ENCODE measurements around the gene PLAGL2. TPM values are rescaled to one million over a fixed set of nuclear protein-coding genes. Genes with fewer than 3 reads are reported as not detected.

The PLAGL2 gene
- total and polyA plus RNA-seq, 2 of the 8 experiments (the other 6 are each of a cell fraction or from before 2014, with no cell fraction given): 20.6 to 25.4 TPM

DNA sequence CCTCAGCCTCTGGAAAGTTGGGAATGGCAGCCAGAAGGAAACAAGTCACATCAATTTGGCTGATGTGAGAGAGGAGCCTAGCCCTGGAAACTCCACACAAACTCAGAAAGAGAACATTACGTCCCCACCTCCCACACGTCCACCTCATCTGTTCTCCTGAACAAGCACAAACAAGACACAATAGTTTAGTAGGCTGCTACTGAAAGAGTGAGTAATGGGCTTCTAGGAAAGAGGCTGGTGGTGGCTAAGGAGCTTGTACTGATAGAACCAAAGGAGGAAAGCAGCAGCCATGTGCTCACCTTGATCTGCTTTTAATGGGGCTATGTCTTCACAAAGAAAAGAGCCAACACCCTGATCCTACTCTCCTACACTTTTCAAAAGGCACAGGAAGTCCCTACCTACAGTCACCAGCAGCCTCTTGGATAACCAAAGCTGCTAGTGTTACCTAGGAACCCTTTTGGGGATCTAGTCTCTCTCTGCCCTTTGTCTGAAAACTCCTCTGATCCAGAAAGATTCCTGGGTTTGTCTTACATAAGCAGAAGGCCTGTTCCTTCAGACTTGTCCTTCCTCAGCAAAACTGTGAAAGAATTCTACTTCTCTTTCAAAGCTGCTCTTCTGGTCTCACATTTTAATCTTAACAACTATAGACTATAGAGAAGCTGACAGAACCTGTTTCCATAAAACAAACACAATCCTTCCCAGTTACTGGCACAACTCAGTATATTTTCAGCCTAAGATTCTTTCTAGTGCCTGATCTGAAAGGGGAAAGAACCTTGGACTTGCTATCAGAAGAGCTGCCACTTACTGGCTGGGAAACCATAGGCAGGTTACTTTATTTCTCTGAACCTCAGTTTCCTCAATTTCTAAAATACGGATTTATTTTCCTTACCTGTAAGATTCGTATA, 3.1 kb downstream of the PLAGL2 start:
- POLR2A ChIA-PET (ENCODE audit: partially characterized antibody): interaction anchor here (0.9 to 8.7 kb wide), 5 partner anchors 12 to 20 kb away, joined by 3 to 77 read pairs (median 4); no protein-coding TSS in a partner anchor
- H3K4me3 ChIP-seq (ENCODE audit: extremely low read depth in 1 of 4, insufficient read depth in 2 of 4, low read depth in 3 of 4, low read length in 4 of 4): no peak overlapping the region
- WGBS, 2 experiments (ENCODE audit: extremely low coverage in 1 of 2, insufficient coverage in 1 of 2, insufficient read length in 1 of 2, insufficient replicate concordance in 2 of 2, low coverage in 1 of 2, low lambda C conversion rate in 2 of 2, missing lambda C conversion rate in 1 of 2): 86% methylated on average over 4 of the region's 4 CpGs; no CpG with 5 or more reads in 1 of the 2 experiments

More for the DNA sequence above, 3.1 kb downstream of the PLAGL2 start:
- H3K36me3 ChIP-seq (ENCODE audit: control insufficient read depth in 2 of 4, insufficient read depth in 4 of 4, low read length in 3 of 4): peaks cover 15 to 25% (median 21%) of the 10 kb centered on the region in 4 experiments
- H2AFZ ChIP-seq (ENCODE audit: low read length): no peak overlapping the region
- H3K9me3 ChIP-seq (ENCODE audit: insufficient read depth in 2 of 2, low read depth in 1 of 2, low read length in 1 of 2): no peaks in the 10 kb centered on the region
- H3K4me1 ChIP-seq (replicated peaks in 1 of 4; ENCODE audit: control insufficient read depth in 3 of 4, insufficient read depth in 4 of 4, low read length in 3 of 4): peaks cover 0 to 25% (median 20%) of the 10 kb centered on the region in 4 experiments; a peak in 5 of 7 replicates
- CTCF ChIA-PET (ENCODE audit: partially characterized antibody): interaction anchor here (0.6 to 0.7 kb wide), 2 partner anchors 13 to 25 kb away, joined by 3 to 4 read pairs; no protein-coding TSS in a partner anchor
- no peak overlapping the region for H4K5ac ChIP-seq (ENCODE audit: insufficient read length, low read depth, low read length)
- H3K27ac ChIP-seq (ENCODE audit: low read depth, low read length): no peak overlapping the region
- H2BK5ac ChIP-seq (ENCODE audit: low read depth, low read length): no peak overlapping the region
- peaks cover 6 to 22% of the 10 kb centered on the region in 2 experiments for H4K20me1 ChIP-seq (replicated peaks in 1 of 2; ENCODE audit: control insufficient read depth in 1 of 2, insufficient read depth in 2 of 2, low read length in 2 of 2)
- H3K4me2 ChIP-seq (ENCODE audit: insufficient read depth in 1 of 2, low read depth in 2 of 2, low read length in 2 of 2): peak overlapping the region in 1 of 2 experiments; percentile 83; a peak in 2 of 4 replicates
- peaks cover 18% of the 10 kb centered on the region for H3K79me1 ChIP-seq (ENCODE audit: low read depth, low read length)
- no peak overlapping the region for H2BK120ac ChIP-seq (replicated peaks; ENCODE audit: low read depth, low read length)
- no peak overlapping the region for H3K4ac ChIP-seq (replicated peaks; ENCODE audit: insufficient read length, low read depth, low read length)
- no peaks in the 10 kb centered on the region; a peak in 2 of 7 replicates for H3K27me3 ChIP-seq (replicated peaks in 1 of 4; ENCODE audit: control insufficient read depth in 3 of 4, extremely low read depth in 1 of 4, insufficient read depth in 3 of 4, low read length in 3 of 4)
- H3K79me2 ChIP-seq (ENCODE audit: control insufficient read depth in 1 of 2, insufficient read depth in 2 of 2, low read length in 2 of 2): peaks cover 19 to 87% of the 10 kb centered on the region in 2 experiments
- H2BK15ac ChIP-seq (ENCODE audit: low read length): no peak overlapping the region
- DNase-seq (ENCODE audit: low read depth in 1 of 2, low spot score in 2 of 2): no peak
- H2BK12ac ChIP-seq (ENCODE audit: low read depth, low read length): no peak overlapping the region
- H2AK5ac ChIP-seq (ENCODE audit: low read depth, low read length): no peak overlapping the region
- H4K91ac ChIP-seq (replicated peaks; ENCODE audit: insufficient read length, low read length): no peak overlapping the region
- peak overlapping the region in 3 of 4 experiments; percentile 10 to 82 (median 14); a peak in 3 of 7 replicates for H3K9ac ChIP-seq (replicated peaks in 1 of 4; ENCODE audit: extremely low read depth in 1 of 4, low read depth in 3 of 4, low read length in 3 of 4)
- TF ChIP-seq, protein P1, sequence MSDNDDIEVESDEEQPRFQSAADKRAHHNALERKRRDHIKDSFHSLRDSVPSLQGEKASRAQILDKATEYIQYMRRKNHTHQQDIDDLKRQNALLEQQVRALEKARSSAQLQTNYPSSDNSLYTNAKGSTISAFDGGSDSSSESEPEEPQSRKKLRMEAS (IDR thresholded peaks at IDR 0.05): no peak
- TF ChIP-seq RNF2 (IDR thresholded peaks at IDR 0.05; ENCODE audit: borderline replicate concordance, low read depth, low read length, missing control alignments, poor library complexity, severe bottlenecking): no peak
- no peak for TF ChIP-seq BACH1 (IDR thresholded peaks at IDR 0.05; ENCODE audit: low read length)
- TF ChIP-seq RXRA (IDR thresholded peaks at IDR 0.05; ENCODE audit: insufficient read depth, low read depth, low read length): no peak
- no peak for TF ChIP-seq JUND (IDR thresholded peaks at IDR 0.05; ENCODE audit: low read length)
- TF ChIP-seq CEBPB (IDR thresholded peaks at IDR 0.05; ENCODE audit: low read depth, low read length): no peak
- TF ChIP-seq NRF1 (IDR thresholded peaks at IDR 0.05; ENCODE audit: low read depth, low read length): no peak
- H3K14ac ChIP-seq (ENCODE audit: insufficient read length): no peak overlapping the region
- H3K56ac ChIP-seq (replicated peaks; ENCODE audit: insufficient read length, low read depth, low read length): no peak overlapping the region
- FAIRE-seq: no peak
- no peak overlapping the region for H4K8ac ChIP-seq (ENCODE audit: extremely low read depth, insufficient read depth, low read length)
- H3K23ac ChIP-seq (ENCODE audit: insufficient read length): no peak overlapping the region
- peaks cover 11% of the 10 kb centered on the region; the same call in 1 of the 2 replicates for H3K23me2 ChIP-seq (ENCODE audit: low read depth, low read length)
- no peak overlapping the region for H3K18ac ChIP-seq (ENCODE audit: extremely low read depth, low read length)
- no peak overlapping the region for H2BK20ac ChIP-seq (ENCODE audit: low read length)

Measured in H1 (cell line).